ENCODE results near the gene ELOB.

- TF ChIP-seq CTCF (IDR thresholded peaks at IDR 0.05) (no peak), POLR2A (IDR thresholded peaks at IDR 0.05) (no peak)
These were observed 22.8 kb upstream of the ELOB start for GRCh38 chr16:2799859-2800226.
